ENCODE measurements around the gene CACNA1D. TPM values are rescaled to one million over a fixed set of nuclear protein-coding genes. Genes with fewer than 3 reads are reported as not detected.

CACNA1D gene
- polyA plus RNA-seq, 1 donor (not counting 4 experiments of a cell fraction or from before 2014, with no cell fraction given), result 0.20 TPM

DNA sequence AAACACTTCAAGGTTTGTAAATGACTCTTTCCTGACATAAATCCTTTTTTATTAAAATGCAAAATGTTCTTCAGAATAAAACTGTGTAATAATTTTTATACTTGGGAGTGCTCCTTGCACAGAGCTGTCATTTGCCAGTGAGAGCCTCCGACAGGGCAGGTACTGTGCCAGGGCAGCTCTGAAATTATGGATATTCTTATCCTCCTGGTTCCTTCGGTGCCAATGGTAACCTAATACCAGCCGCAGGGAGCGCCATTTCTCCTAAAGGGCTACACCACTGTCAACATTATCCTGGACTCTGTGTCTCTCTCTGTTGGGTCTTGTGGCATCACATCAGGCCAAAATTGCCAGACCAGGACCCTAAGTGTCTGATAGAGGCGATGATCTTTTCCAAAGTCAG is 318.8 kb downstream of the CACNA1D start:
- FAIRE-seq (no peak), DNase-seq (ENCODE audit: low read depth, low spot score) (no peak)
- H3K27ac ChIP-seq (ENCODE audit: control insufficient read depth, insufficient read depth, low read length), result no peak overlapping the region
- no peak overlapping the region for H2AFZ ChIP-seq (ENCODE audit: control insufficient read depth, low read length)
- H3K4me1 ChIP-seq (ENCODE audit: control insufficient read depth, extremely low read depth, insufficient read depth, low read length), result no peaks in the 10 kb centered on the region
- no peak overlapping the region for H3K4me3 ChIP-seq (ENCODE audit: control insufficient read depth in 2 of 3, extremely low read depth in 1 of 3, insufficient read depth in 2 of 3, low read depth in 1 of 3, low read length in 3 of 3)
- no peak overlapping the region for H3K4me2 ChIP-seq (ENCODE audit: control insufficient read depth, extremely low read depth, insufficient read depth, low read depth, low read length)
- no peaks in the 10 kb centered on the region for H3K27me3 ChIP-seq (ENCODE audit: control insufficient read depth, extremely low read depth, insufficient read depth, low read length)
- H4K20me1 ChIP-seq (ENCODE audit: control insufficient read depth, extremely low read depth, insufficient read depth, low read length), result no peaks in the 10 kb centered on the region
- dilution Hi-C loops (cut with MboI; ENCODE audit: extremely low pct_ligation_motif_present, low sequenced_read_pairs), result no loop called here
- H3K79me2 ChIP-seq (ENCODE audit: control insufficient read depth, insufficient read depth, low read length), result no peaks in the 10 kb centered on the region
- no peaks in the 10 kb centered on the region for H3K9me1 ChIP-seq (ENCODE audit: control insufficient read depth, extremely low read depth, insufficient read depth, low read length)
- H3K36me3 ChIP-seq (ENCODE audit: control insufficient read depth in 2 of 2, extremely low read depth in 1 of 2, insufficient read depth in 2 of 2, low read length in 2 of 2), result no peaks in the 10 kb centered on the region
- no peak overlapping the region for H3K9ac ChIP-seq (ENCODE audit: control insufficient read depth, extremely low read depth, insufficient read depth, low read length)
- TF ChIP-seq EZH2 (IDR thresholded peaks at IDR 0.05; ENCODE audit: low read length), result no peak
- TF ChIP-seq, protein P1, sequence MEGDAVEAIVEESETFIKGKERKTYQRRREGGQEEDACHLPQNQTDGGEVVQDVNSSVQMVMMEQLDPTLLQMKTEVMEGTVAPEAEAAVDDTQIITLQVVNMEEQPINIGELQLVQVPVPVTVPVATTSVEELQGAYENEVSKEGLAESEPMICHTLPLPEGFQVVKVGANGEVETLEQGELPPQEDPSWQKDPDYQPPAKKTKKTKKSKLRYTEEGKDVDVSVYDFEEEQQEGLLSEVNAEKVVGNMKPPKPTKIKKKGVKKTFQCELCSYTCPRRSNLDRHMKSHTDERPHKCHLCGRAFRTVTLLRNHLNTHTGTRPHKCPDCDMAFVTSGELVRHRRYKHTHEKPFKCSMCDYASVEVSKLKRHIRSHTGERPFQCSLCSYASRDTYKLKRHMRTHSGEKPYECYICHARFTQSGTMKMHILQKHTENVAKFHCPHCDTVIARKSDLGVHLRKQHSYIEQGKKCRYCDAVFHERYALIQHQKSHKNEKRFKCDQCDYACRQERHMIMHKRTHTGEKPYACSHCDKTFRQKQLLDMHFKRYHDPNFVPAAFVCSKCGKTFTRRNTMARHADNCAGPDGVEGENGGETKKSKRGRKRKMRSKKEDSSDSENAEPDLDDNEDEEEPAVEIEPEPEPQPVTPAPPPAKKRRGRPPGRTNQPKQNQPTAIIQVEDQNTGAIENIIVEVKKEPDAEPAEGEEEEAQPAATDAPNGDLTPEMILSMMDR (optimal IDR thresholded peaks at IDR 0.05 in 1 of 3, IDR thresholded peaks at IDR 0.05 in 1 of 3, conservative IDR thresholded peaks at IDR 0.05 in 1 of 3; ENCODE audit: extremely low read depth in 1 of 3, insufficient read depth in 2 of 3, low read length in 3 of 3), result no peak
- H3K9me3 ChIP-seq (ENCODE audit: control insufficient read depth, low read depth, low read length), result no peaks in the 10 kb centered on the region

DNA sequence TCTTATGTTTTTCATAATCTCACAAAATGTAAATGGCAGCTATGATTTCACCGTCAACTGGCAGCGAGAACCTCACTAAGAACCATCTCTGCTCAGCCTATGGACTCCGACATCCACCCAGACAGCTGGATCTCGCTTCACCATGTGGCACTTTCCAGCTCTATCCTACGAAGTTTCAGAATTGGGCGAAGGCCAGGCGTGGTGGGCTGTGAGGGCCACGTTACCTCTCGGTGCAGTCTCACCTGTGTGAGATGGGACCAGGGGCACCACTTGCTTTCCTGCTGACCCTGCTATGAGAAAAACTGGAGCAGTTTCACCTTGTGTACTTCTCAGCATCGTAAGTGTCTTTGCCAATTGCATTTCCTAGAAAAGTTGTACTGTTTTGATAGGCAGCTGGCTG is 319.5 kb downstream of the CACNA1D start:
- DNase-seq (ENCODE audit: low read depth, low spot score) (no peak), FAIRE-seq (no peak)
- TF ChIP-seq, protein P1 (optimal IDR thresholded peaks at IDR 0.05 in 1 of 3, IDR thresholded peaks at IDR 0.05 in 1 of 3, conservative IDR thresholded peaks at IDR 0.05 in 1 of 3; ENCODE audit: extremely low read depth in 1 of 3, insufficient read depth in 2 of 3, low read length in 3 of 3), result no peak
- no peak for TF ChIP-seq EZH2 (IDR thresholded peaks at IDR 0.05; ENCODE audit: low read length)
- H3K4me2 ChIP-seq (ENCODE audit: control insufficient read depth, extremely low read depth, insufficient read depth, low read depth, low read length), result no peak overlapping the region
- no peaks in the 10 kb centered on the region for H3K9me1 ChIP-seq (ENCODE audit: control insufficient read depth, extremely low read depth, insufficient read depth, low read length)
- dilution Hi-C loops (cut with MboI; ENCODE audit: extremely low pct_ligation_motif_present, low sequenced_read_pairs), result no loop called here
- H3K79me2 ChIP-seq (ENCODE audit: control insufficient read depth, insufficient read depth, low read length), result no peaks in the 10 kb centered on the region
- no peak overlapping the region for H3K9ac ChIP-seq (ENCODE audit: control insufficient read depth, extremely low read depth, insufficient read depth, low read length)
- H3K4me3 ChIP-seq (ENCODE audit: control insufficient read depth in 2 of 3, extremely low read depth in 1 of 3, insufficient read depth in 2 of 3, low read depth in 1 of 3, low read length in 3 of 3), result no peak overlapping the region
- no peaks in the 10 kb centered on the region for H3K4me1 ChIP-seq (ENCODE audit: control insufficient read depth, extremely low read depth, insufficient read depth, low read length)
- H3K27ac ChIP-seq (ENCODE audit: control insufficient read depth, insufficient read depth, low read length), result no peak overlapping the region
- no peaks in the 10 kb centered on the region for H3K27me3 ChIP-seq (ENCODE audit: control insufficient read depth, extremely low read depth, insufficient read depth, low read length)
- H3K36me3 ChIP-seq (ENCODE audit: control insufficient read depth in 2 of 2, extremely low read depth in 1 of 2, insufficient read depth in 2 of 2, low read length in 2 of 2), result no peaks in the 10 kb centered on the region
- no peaks in the 10 kb centered on the region for H3K9me3 ChIP-seq (ENCODE audit: control insufficient read depth, low read depth, low read length)
- H4K20me1 ChIP-seq (ENCODE audit: control insufficient read depth, extremely low read depth, insufficient read depth, low read length), result no peaks in the 10 kb centered on the region
- no peak overlapping the region for H2AFZ ChIP-seq (ENCODE audit: control insufficient read depth, low read length)
